Measurements from ENCODE around the gene CLEC12A. TPM values are rescaled to one million over a fixed set of nuclear protein-coding genes. Genes with fewer than 3 reads are reported as not detected.
"Not testable (repeated sequence)": the region's sequence is repeated elsewhere in the genome, so short reads cannot be mapped to it uniquely, and the experiment has no call there.

Gene CLEC12A
- total RNA-seq, 1 experiment from 2014 or later, result not detected

- intact Hi-C loops (cut with micrococcal nuclease; ENCODE audit: unreplicated experiment), result no loop called here
These were observed 54.0 kb downstream of the CLEC12A start for GRCh38 chr12:10025236-10025635.

GRCh38 chr12:10026666-10027065 lies 55.5 kb downstream of the CLEC12A start:
- POLR2A ChIA-PET; H3K9me3 Mint-ChIP-seq (ENCODE audit: unreplicated experiment); H3K27me3 Mint-ChIP-seq (ENCODE audit: insufficient read depth, unreplicated experiment); CTCF ChIA-PET; H3K4me1 ChIP-seq; H3K36me3 ChIP-seq (ENCODE audit: control insufficient read depth, insufficient read depth, low read length); H3K4me3 Mint-ChIP-seq (ENCODE audit: unreplicated experiment); H3K27ac Mint-ChIP-seq (ENCODE audit: unreplicated experiment); DNase-seq; intact Hi-C loops (cut with micrococcal nuclease; ENCODE audit: unreplicated experiment); H3K27me3 ChIP-seq (replicated peaks; ENCODE audit: control insufficient read depth, insufficient read depth, low read length); H3K4me1 Mint-ChIP-seq (ENCODE audit: low read depth, unreplicated experiment); BruUV-seq (replicated peaks); H3K4me3 ChIP-seq (ENCODE audit: low read depth, low read length); H3K36me3 Mint-ChIP-seq (ENCODE audit: insufficient read depth, unreplicated experiment); H3K9me3 ChIP-seq: not testable (repeated sequence)

More at GRCh38 chr12:10025236-10025635, 54.0 kb downstream of the CLEC12A start:
- Mint-ChIP-seq H3K9me3 (ENCODE audit: unreplicated experiment) (no peaks in the 10 kb centered on the region), H3K4me3 (ENCODE audit: unreplicated experiment) (no peak overlapping the region), H3K36me3 (ENCODE audit: insufficient read depth, unreplicated experiment) (no peaks in the 10 kb centered on the region), H3K4me1 (ENCODE audit: low read depth, unreplicated experiment) (no peaks in the 10 kb centered on the region), H3K27ac (ENCODE audit: unreplicated experiment) (no peak overlapping the region), H3K27me3 (ENCODE audit: insufficient read depth, unreplicated experiment) (peaks cover 10% of the 10 kb centered on the region)
- TF ChIP-seq CTCF (IDR thresholded peaks at IDR 0.05; ENCODE audit: insufficient read depth in 1 of 2, low read depth in 1 of 2, low read length in 1 of 2, severe bottlenecking in 1 of 2, unreplicated experiment in 1 of 2), result no peak
- Histone ChIP-seq H3K4me1 (no peaks in the 10 kb centered on the region), H3K27me3 (replicated peaks; ENCODE audit: control insufficient read depth, insufficient read depth, low read length) (no peaks in the 10 kb centered on the region), H3K4me3 (ENCODE audit: low read depth, low read length) (no peak overlapping the region), H3K9me3 (no peaks in the 10 kb centered on the region), H3K36me3 (ENCODE audit: control insufficient read depth, insufficient read depth, low read length) (no peaks in the 10 kb centered on the region)
- BruUV-seq (replicated peaks), result no TSS peak
- ChIA-PET CTCF (interaction anchor here (1.3 kb wide), 1 partner anchor 15 kb away, joined by 3 read pairs; no protein-coding TSS in a partner anchor), POLR2A (no interaction called here)
- DNase-seq, result no peak

GRCh38 chr12:10027311-10027710 lies 56.1 kb downstream of the CLEC12A start:
- no TSS peak for BruUV-seq (replicated peaks)
- H3K27me3 ChIP-seq (replicated peaks; ENCODE audit: control insufficient read depth, insufficient read depth, low read length), result no peaks in the 10 kb centered on the region
- CTCF ChIA-PET, result no interaction called here
- Mint-ChIP-seq H3K4me3 (ENCODE audit: unreplicated experiment) (no peak overlapping the region), H3K36me3 (ENCODE audit: insufficient read depth, unreplicated experiment) (no peaks in the 10 kb centered on the region), H3K9me3 (ENCODE audit: unreplicated experiment) (no peaks in the 10 kb centered on the region), H3K27ac (ENCODE audit: unreplicated experiment) (no peak overlapping the region), H3K27me3 (ENCODE audit: insufficient read depth, unreplicated experiment) (peaks cover 5% of the 10 kb centered on the region), H3K4me1 (ENCODE audit: low read depth, unreplicated experiment) (no peaks in the 10 kb centered on the region)
- no peak overlapping the region for H3K4me3 ChIP-seq (ENCODE audit: low read depth, low read length)
- TF ChIP-seq CTCF (IDR thresholded peaks at IDR 0.05; ENCODE audit: insufficient read depth in 1 of 2, low read depth in 1 of 2, low read length in 1 of 2, severe bottlenecking in 1 of 2, unreplicated experiment in 1 of 2), result no peak
- no peaks in the 10 kb centered on the region for H3K36me3 ChIP-seq (ENCODE audit: control insufficient read depth, insufficient read depth, low read length)
- DNase-seq, result no peak
- H3K4me1 ChIP-seq, result no peaks in the 10 kb centered on the region
- H3K9me3 ChIP-seq, result no peaks in the 10 kb centered on the region
- POLR2A ChIA-PET, result no interaction called here
- intact Hi-C loops (cut with micrococcal nuclease; ENCODE audit: unreplicated experiment), result no loop called here

GRCh38 chr12:10027721-10028120 lies 56.5 kb downstream of the CLEC12A start:
- ChIA-PET CTCF (no interaction called here), POLR2A (no interaction called here)
- Histone ChIP-seq H3K36me3 (ENCODE audit: control insufficient read depth, insufficient read depth, low read length) (no peaks in the 10 kb centered on the region), H3K9me3 (no peaks in the 10 kb centered on the region), H3K27me3 (replicated peaks; ENCODE audit: control insufficient read depth, insufficient read depth, low read length) (no peaks in the 10 kb centered on the region), H3K4me3 (ENCODE audit: low read depth, low read length) (no peak overlapping the region), H3K4me1 (no peaks in the 10 kb centered on the region)
- Mint-ChIP-seq H3K4me3 (ENCODE audit: unreplicated experiment) (no peak overlapping the region), H3K36me3 (ENCODE audit: insufficient read depth, unreplicated experiment) (no peaks in the 10 kb centered on the region), H3K9me3 (ENCODE audit: unreplicated experiment) (no peaks in the 10 kb centered on the region), H3K27ac (ENCODE audit: unreplicated experiment) (no peak overlapping the region), H3K4me1 (ENCODE audit: low read depth, unreplicated experiment) (no peaks in the 10 kb centered on the region), H3K27me3 (ENCODE audit: insufficient read depth, unreplicated experiment) (peaks cover 6% of the 10 kb centered on the region)
- intact Hi-C loops (cut with micrococcal nuclease; ENCODE audit: unreplicated experiment), result no loop called here
- no peak for TF ChIP-seq CTCF (IDR thresholded peaks at IDR 0.05; ENCODE audit: insufficient read depth in 1 of 2, low read depth in 1 of 2, low read length in 1 of 2, severe bottlenecking in 1 of 2, unreplicated experiment in 1 of 2)
- BruUV-seq (replicated peaks), result no TSS peak
- no peak for DNase-seq

Measured in Caco-2 (cell line).